ENCODE measurements around the gene LPO.

Gene LPO

DNA sequence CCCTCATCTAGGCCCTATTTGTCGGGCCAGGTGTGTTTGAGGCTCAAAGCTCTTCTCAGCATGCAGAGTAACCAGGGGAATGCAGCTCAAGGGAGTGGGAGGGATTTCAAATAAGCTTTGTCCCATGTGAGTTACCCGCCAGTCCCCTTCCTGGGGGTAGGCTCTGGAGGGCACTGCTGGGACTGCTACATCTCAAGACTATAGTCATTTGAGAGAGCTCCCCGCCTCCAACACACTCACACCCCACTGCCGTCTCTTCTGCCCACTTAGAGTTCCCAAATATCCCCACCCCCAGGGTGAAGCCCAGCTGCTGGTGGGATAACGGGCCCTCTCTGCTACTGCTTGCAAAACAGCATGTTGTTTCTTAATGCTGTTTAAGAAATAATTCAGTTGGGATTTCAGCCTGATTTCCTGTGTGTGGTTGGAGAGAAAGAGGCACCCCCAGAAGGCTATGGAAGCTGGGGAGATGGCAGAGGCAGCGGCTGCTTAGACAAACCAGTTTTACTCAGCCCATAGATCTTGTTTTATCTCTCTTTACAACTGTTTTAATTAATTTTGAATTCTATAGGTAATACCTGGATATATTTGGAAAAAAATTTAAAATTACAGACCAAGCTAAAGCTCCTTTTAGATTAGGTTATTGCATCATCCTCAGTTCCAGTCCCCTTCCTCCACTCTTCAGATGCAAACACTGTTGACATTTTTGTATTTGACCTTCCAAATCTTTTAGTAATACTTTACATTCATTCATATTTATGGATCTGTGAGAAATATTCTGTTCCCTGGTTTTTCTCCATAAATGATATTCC lies 46.4 kb downstream of the LPO start:
- no peak for TF ChIP-seq SIN3A (IDR thresholded peaks at IDR 0.05; ENCODE audit: borderline replicate concordance, insufficient read depth, low read length)
- no peak for TF ChIP-seq TAF1 (IDR thresholded peaks at IDR 0.05; ENCODE audit: borderline replicate concordance, insufficient read depth, low read length)
- no peak for TF ChIP-seq POLR2AphosphoS5 (IDR thresholded peaks at IDR 0.05; ENCODE audit: low read depth, low read length)
- TF ChIP-seq, protein P1, sequence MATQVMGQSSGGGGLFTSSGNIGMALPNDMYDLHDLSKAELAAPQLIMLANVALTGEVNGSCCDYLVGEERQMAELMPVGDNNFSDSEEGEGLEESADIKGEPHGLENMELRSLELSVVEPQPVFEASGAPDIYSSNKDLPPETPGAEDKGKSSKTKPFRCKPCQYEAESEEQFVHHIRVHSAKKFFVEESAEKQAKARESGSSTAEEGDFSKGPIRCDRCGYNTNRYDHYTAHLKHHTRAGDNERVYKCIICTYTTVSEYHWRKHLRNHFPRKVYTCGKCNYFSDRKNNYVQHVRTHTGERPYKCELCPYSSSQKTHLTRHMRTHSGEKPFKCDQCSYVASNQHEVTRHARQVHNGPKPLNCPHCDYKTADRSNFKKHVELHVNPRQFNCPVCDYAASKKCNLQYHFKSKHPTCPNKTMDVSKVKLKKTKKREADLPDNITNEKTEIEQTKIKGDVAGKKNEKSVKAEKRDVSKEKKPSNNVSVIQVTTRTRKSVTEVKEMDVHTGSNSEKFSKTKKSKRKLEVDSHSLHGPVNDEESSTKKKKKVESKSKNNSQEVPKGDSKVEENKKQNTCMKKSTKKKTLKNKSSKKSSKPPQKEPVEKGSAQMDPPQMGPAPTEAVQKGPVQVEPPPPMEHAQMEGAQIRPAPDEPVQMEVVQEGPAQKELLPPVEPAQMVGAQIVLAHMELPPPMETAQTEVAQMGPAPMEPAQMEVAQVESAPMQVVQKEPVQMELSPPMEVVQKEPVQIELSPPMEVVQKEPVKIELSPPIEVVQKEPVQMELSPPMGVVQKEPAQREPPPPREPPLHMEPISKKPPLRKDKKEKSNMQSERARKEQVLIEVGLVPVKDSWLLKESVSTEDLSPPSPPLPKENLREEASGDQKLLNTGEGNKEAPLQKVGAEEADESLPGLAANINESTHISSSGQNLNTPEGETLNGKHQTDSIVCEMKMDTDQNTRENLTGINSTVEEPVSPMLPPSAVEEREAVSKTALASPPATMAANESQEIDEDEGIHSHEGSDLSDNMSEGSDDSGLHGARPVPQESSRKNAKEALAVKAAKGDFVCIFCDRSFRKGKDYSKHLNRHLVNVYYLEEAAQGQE (IDR thresholded peaks at IDR 0.05; ENCODE audit: insufficient read depth in 1 of 2, low read depth in 2 of 2, low read length in 2 of 2), result no peak
- TF ChIP-seq FOXP2 (optimal IDR thresholded peaks at IDR 0.05; ENCODE audit: borderline replicate concordance, extremely low read depth, extremely low read length, insufficient read depth), result no peak

DNA sequence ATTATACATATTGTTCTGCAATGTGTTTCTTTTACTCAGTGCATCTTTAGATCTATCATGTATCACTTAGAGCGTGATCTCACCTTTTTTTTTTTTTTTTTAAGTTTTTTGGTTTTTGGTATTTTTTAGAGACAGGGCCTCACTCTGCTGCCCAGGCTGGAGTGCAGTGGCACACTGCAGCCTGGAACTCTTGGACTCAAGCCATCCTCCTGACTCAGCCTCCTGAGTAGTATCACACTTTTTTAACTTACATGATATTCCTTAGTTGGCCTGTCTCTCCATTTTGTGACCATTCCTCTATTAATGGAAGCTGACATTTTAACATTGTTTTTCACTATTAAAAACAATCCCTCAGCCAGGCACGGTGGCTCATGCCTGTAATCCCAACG lies 47.0 kb downstream of the LPO start:
- TF ChIP-seq TAF1 (IDR thresholded peaks at IDR 0.05; ENCODE audit: borderline replicate concordance, insufficient read depth, low read length), result no peak
- TF ChIP-seq POLR2AphosphoS5 (IDR thresholded peaks at IDR 0.05; ENCODE audit: low read depth, low read length), result no peak
- no peak for TF ChIP-seq SIN3A (IDR thresholded peaks at IDR 0.05; ENCODE audit: borderline replicate concordance, insufficient read depth, low read length)
- no peak for TF ChIP-seq FOXP2 (optimal IDR thresholded peaks at IDR 0.05; ENCODE audit: borderline replicate concordance, extremely low read depth, extremely low read length, insufficient read depth)

DNA sequence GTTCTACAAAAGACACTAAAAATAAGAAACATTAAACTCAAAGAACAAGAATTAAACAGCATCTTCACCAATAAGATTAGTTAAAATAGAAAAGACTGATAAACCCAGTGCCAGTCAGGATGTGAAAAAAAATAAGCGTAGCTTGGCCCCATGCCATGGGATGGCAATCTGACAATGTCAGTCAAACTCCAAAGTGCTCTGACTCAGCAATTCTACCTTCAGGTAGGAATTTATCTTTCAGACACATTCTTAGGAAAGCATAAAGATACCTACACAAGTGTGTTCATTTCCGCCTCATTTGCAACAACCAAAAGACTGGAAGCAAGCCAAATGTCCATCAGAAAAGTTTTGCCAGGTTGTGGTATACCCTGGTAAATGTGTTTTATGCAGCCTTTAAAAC lies 51.5 kb downstream of the LPO start:
- TF ChIP-seq SIN3A (IDR thresholded peaks at IDR 0.05; ENCODE audit: borderline replicate concordance, insufficient read depth, low read length), result no peak
- TF ChIP-seq POLR2AphosphoS5 (IDR thresholded peaks at IDR 0.05; ENCODE audit: low read depth, low read length), result no peak
- TF ChIP-seq, protein P1 (IDR thresholded peaks at IDR 0.05; ENCODE audit: insufficient read depth in 1 of 2, low read depth in 2 of 2, low read length in 2 of 2), result no peak
- no peak for TF ChIP-seq TAF1 (IDR thresholded peaks at IDR 0.05; ENCODE audit: borderline replicate concordance, insufficient read depth, low read length)
- no peak for TF ChIP-seq FOXP2 (optimal IDR thresholded peaks at IDR 0.05; ENCODE audit: borderline replicate concordance, extremely low read depth, extremely low read length, insufficient read depth)

DNA sequence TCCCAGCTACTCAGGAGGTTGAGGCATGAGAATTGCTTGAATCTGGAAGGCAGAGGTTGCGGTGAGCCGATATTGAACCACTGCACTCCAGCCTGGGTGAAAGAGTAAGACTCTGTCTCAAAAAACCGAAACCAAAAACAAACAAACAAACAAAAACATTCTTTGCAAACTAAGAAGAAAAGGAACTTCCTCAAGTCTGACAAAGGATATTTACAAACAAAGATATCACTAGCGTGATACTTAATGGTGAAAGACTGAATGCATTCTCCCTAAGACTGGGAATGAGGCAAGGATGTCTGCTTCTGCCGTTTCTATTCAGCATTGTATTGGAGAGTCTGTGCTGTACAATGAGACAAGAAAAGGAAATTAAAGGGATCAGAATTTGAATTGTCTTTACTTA lies 52.9 kb downstream of the LPO start:
- TF ChIP-seq POLR2AphosphoS5 (IDR thresholded peaks at IDR 0.05; ENCODE audit: low read depth, low read length), result no peak
- TF ChIP-seq, protein P1 (IDR thresholded peaks at IDR 0.05; ENCODE audit: insufficient read depth in 1 of 2, low read depth in 2 of 2, low read length in 2 of 2), result no peak

DNA sequence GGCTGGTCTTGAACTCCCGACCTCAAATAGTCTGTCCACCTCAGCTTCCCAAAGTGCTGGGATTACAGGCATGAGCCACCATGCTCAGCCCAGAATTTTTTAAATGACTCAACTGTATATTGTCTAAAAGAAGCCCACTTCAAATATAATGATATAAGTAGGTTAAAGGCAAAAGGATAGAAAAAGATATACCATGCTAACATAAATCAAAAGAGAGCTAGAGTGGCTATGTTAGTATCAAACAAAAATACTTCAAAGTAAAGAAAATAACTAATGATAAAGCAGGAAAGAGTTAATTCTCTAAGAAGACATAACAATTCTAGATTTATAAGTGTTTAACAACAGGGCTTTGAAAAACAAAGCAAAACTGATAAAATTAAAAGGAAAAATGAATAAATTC lies 55.6 kb downstream of the LPO start:
- no peak for TF ChIP-seq POLR2AphosphoS5 (IDR thresholded peaks at IDR 0.05; ENCODE audit: low read depth, low read length)
- TF ChIP-seq, protein P1 (IDR thresholded peaks at IDR 0.05; ENCODE audit: insufficient read depth in 1 of 2, low read depth in 2 of 2, low read length in 2 of 2), result no peak
- no peak for TF ChIP-seq SIN3A (IDR thresholded peaks at IDR 0.05; ENCODE audit: borderline replicate concordance, insufficient read depth, low read length)
- no peak for TF ChIP-seq FOXP2 (optimal IDR thresholded peaks at IDR 0.05; ENCODE audit: borderline replicate concordance, extremely low read depth, extremely low read length, insufficient read depth)
- TF ChIP-seq TAF1 (IDR thresholded peaks at IDR 0.05; ENCODE audit: borderline replicate concordance, insufficient read depth, low read length), result no peak

Measured in PFSK-1 (cell line).